B cell (primary cell): ENCODE measurements around the gene GPR180.

Source experiments
- EZH2 ChIP-seq: IDR thresholded peaks from 2 replicates; pipeline ENCODE4 v1.6.1; 2012; ENCODE audit warnings: borderline replicate concordance, low read depth, mild to moderate bottlenecking, moderate library complexity, low read length; ENCODE audit not compliant: insufficient read depth, poor library complexity, severe bottlenecking
- TF ChIP-seq, protein P1 (sequence below): fragments of 200-600 bp; IDR thresholded peaks from one replicate; pipeline ENCODE4 v1.8.0; 2022; ENCODE audit warnings: antibody characterized with exemption, mild to moderate bottlenecking

DNA sequence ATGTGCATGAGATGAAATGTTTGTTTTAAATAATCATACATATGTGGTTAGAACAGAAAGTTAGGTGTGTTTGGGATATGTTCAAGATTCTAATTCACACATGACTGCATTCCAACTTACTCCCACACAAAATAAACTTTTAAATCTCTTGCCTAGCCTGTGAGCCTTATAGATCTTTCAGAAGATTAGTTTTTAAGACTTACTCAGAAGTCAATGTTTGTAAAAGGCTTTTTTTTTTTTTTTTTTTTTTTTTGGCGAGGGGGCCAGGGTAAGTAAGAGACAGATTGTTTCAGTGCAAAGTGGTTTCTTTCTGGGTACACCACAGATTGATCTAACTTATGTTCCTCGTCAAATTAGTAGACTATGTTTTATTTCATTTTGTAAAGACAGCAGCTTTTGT lies 39.1 kb downstream of the GPR180 start:
- TF ChIP-seq, protein P1, sequence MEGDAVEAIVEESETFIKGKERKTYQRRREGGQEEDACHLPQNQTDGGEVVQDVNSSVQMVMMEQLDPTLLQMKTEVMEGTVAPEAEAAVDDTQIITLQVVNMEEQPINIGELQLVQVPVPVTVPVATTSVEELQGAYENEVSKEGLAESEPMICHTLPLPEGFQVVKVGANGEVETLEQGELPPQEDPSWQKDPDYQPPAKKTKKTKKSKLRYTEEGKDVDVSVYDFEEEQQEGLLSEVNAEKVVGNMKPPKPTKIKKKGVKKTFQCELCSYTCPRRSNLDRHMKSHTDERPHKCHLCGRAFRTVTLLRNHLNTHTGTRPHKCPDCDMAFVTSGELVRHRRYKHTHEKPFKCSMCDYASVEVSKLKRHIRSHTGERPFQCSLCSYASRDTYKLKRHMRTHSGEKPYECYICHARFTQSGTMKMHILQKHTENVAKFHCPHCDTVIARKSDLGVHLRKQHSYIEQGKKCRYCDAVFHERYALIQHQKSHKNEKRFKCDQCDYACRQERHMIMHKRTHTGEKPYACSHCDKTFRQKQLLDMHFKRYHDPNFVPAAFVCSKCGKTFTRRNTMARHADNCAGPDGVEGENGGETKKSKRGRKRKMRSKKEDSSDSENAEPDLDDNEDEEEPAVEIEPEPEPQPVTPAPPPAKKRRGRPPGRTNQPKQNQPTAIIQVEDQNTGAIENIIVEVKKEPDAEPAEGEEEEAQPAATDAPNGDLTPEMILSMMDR = no peak
- no peak for TF ChIP-seq EZH2
